ENCODE measurements around the gene HERC5. TPM values are rescaled to one million over a fixed set of nuclear protein-coding genes. Genes with fewer than 3 reads are reported as not detected.
A peak's percentile ranks its signal among the peaks of the same experiment; 100 is the strongest.

The HERC5 gene
- total and polyA plus RNA-seq, 4 donors = 3.9 to 7.8 (median 5.4) TPM

DNA sequence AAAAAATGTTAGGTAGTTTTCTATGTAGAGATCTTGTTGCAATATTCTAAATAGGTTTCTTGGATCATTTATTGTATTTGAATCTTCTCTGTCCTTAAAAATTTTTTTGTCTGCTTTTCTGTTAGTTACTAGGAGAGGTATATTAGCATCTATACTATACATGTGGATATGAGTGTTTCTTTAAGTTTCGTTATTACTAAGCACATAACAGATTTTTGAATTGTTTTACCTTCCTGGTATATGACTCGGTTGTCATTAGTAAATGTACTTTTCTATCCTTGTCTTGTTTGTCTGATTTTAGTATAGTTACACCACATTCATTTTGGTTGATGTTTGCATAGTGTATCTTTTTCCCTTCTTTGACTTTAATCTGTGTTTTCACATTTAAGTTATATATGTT lies 46.4 kb downstream of the HERC5 start:
- H3K4me3 ChIP-seq = no peak overlapping the region
- H3K36me3 ChIP-seq (ENCODE audit: control insufficient read depth in 4 of 4, insufficient read depth in 4 of 4, low read length in 4 of 4) = peaks cover 0 to 2% (median 1%) of the 10 kb centered on the region in 4 donors
- TF ChIP-seq, protein P1, sequence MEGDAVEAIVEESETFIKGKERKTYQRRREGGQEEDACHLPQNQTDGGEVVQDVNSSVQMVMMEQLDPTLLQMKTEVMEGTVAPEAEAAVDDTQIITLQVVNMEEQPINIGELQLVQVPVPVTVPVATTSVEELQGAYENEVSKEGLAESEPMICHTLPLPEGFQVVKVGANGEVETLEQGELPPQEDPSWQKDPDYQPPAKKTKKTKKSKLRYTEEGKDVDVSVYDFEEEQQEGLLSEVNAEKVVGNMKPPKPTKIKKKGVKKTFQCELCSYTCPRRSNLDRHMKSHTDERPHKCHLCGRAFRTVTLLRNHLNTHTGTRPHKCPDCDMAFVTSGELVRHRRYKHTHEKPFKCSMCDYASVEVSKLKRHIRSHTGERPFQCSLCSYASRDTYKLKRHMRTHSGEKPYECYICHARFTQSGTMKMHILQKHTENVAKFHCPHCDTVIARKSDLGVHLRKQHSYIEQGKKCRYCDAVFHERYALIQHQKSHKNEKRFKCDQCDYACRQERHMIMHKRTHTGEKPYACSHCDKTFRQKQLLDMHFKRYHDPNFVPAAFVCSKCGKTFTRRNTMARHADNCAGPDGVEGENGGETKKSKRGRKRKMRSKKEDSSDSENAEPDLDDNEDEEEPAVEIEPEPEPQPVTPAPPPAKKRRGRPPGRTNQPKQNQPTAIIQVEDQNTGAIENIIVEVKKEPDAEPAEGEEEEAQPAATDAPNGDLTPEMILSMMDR (IDR thresholded peaks at IDR 0.05; ENCODE audit: control extremely low read depth, extremely low read depth) = no peak
- H3K27me3 ChIP-seq (ENCODE audit: control insufficient read depth in 3 of 3, insufficient read depth in 3 of 3, low read length in 2 of 3) = no peaks in the 10 kb centered on the region
- no peak overlapping the region for H3K9ac ChIP-seq (ENCODE audit: insufficient read depth in 1 of 2, low read length in 2 of 2)
- DNase-seq = no peak
- no peaks in the 10 kb centered on the region for H3K4me1 ChIP-seq (ENCODE audit: control insufficient read depth in 5 of 5, insufficient read depth in 5 of 5, low read length in 5 of 5)
- H3K9me3 ChIP-seq (ENCODE audit: control insufficient read depth in 4 of 4, insufficient read depth in 3 of 4, low read length in 3 of 4) = no peaks in the 10 kb centered on the region
- H3K27ac ChIP-seq (ENCODE audit: low read depth in 1 of 2, low read length in 1 of 2) = no peak overlapping the region
- 93% methylated on average over 2 of the region's 2 CpGs for WGBS, 2 donors
- no peak for ATAC-seq (ENCODE audit: insufficient read depth, low FRiP score)

DNA sequence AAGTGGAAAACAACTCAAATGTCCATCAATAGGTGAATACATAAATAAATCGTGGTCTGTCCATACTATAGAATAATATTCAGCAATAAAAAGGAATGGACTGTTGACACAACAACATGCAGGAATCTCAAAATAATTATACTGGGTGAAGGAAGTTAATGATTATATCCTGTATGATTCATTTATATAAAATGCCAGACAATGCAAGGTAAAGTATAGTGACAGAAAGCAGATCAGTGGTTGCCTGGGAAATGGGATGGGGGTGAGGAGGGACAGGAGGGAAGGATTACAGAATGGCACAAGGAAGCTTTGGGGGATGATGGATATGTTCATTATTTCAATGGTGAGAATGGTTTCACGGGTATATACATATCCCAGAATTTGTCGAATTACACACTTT lies 54.3 kb downstream of the HERC5 start:
- no peaks in the 10 kb centered on the region for H3K27me3 ChIP-seq (ENCODE audit: control insufficient read depth in 3 of 3, insufficient read depth in 3 of 3, low read length in 2 of 3)
- H3K36me3 ChIP-seq (ENCODE audit: control insufficient read depth in 4 of 4, insufficient read depth in 4 of 4, low read length in 4 of 4) = no peaks in the 10 kb centered on the region
- ATAC-seq (ENCODE audit: insufficient read depth, low FRiP score) (no peak), DNase-seq (no peak)
- no peak overlapping the region for H3K4me3 ChIP-seq
- H3K9me3 ChIP-seq (ENCODE audit: control insufficient read depth in 4 of 4, insufficient read depth in 3 of 4, low read length in 3 of 4) = no peaks in the 10 kb centered on the region
- peaks cover 0 to 4% (median 0%) of the 10 kb centered on the region in 5 donors for H3K4me1 ChIP-seq (ENCODE audit: control insufficient read depth in 5 of 5, insufficient read depth in 5 of 5, low read length in 5 of 5)
- H3K27ac ChIP-seq (ENCODE audit: low read depth in 1 of 2, low read length in 1 of 2) = no peak overlapping the region
- no peak overlapping the region for H3K9ac ChIP-seq (ENCODE audit: insufficient read depth in 1 of 2, low read length in 2 of 2)
- WGBS, 2 donors = 81 to 90% methylated on average over 3 of the region's 3 CpGs
- TF ChIP-seq, protein P1 (IDR thresholded peaks at IDR 0.05; ENCODE audit: control extremely low read depth, extremely low read depth) = no peak

DNA sequence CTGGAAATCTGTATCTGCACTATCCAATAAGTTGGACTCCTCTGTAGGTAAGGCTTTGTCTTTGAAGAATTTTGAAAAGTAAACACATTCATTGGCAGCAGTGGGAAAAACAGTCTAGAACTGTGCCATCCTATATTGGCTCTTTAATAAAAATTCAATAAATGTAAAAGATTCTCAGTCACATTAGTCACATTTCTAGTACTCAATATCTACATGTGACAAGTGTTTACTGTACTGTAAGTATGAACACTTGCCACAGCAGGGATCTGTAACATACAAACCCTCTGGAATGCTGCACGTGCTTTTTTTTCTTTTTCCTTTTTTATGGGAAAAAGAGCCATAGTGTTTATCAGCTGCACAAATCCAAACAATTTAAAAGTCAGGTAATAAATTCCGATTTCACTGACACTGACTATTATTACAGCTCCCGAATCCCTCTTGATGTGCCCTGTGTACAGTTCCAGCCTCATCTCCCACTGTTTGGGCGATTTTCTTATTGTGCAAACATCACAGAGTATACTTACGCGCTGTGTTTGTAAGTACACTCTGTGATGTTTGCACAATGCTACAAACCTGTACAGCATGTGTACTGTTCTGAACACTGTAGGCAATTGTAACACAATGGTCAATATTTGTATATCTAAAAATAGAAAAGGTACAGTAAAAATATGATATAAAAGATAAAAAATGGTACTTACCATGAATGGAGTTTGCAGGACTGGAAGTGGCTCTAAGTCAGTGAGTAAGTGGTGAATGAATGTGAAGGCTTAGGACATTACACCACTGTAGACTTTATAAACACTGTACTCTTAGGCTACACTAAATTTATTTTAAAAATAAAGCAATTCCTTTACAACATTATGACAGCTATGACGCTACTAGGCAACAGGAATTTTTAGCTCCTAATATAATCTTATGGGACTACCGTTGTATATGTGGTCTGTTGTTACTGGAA lies 57.9 kb downstream of the HERC5 start:
- TF ChIP-seq, protein P1 (IDR thresholded peaks at IDR 0.05; ENCODE audit: control extremely low read depth, extremely low read depth) = no peak
- ATAC-seq (ENCODE audit: insufficient read depth, low FRiP score) = peak; percentile 73
- Histone ChIP-seq H3K36me3 (ENCODE audit: control insufficient read depth in 4 of 4, insufficient read depth in 4 of 4, low read length in 4 of 4) (peaks cover 0 to 3% (median under 1%) of the 10 kb centered on the region in 4 donors), H3K4me1 (ENCODE audit: control insufficient read depth in 5 of 5, insufficient read depth in 5 of 5, low read length in 5 of 5) (peaks cover 0 to 4% (median 0%) of the 10 kb centered on the region in 5 donors), H3K27ac (ENCODE audit: low read depth in 1 of 2, low read length in 1 of 2) (no peak overlapping the region), H3K27me3 (ENCODE audit: control insufficient read depth in 3 of 3, insufficient read depth in 3 of 3, low read length in 2 of 3) (no peaks in the 10 kb centered on the region), H3K9me3 (ENCODE audit: control insufficient read depth in 4 of 4, insufficient read depth in 3 of 4, low read length in 3 of 4) (no peaks in the 10 kb centered on the region), H3K4me3 (no peak overlapping the region), H3K9ac (ENCODE audit: insufficient read depth in 1 of 2, low read length in 2 of 2) (no peak overlapping the region)
- WGBS, 2 donors = 57 to 80% methylated on average over 8 of the region's 8 CpGs
- DNase-seq = peak in 1 of 3 donors; percentile 47

All from lung (tissue), 12 donors.